A673 (cell line): ENCODE data around the gene FXYD3.

Experiments used
- EZH2 ChIP-seq: fragments of 200-600 bp; sonication (generic); IDR thresholded peaks from 2 replicates; pipeline ENCODE4 v1.6.1; 2017; ENCODE audit warnings: borderline replicate concordance, low read depth, mild to moderate bottlenecking, mixed read lengths, antibody characterized with exemption, low read length; ENCODE audit not compliant: poor library complexity, severe bottlenecking
- TF ChIP-seq, protein P1 (sequence below): fragments of 300-800, 200-600 bp; sonication (generic); conservative IDR thresholded peaks from 2 replicates; pipeline ENCODE4 v1.5.1; 2017; ENCODE audit warnings: low read depth, mild to moderate bottlenecking, antibody characterized with exemption, low read length, moderate library complexity, mixed read lengths

GRCh38 chr19:35128398-35129057 is 12.9 kb downstream of the FXYD3 start:
- TF ChIP-seq, protein P1, sequence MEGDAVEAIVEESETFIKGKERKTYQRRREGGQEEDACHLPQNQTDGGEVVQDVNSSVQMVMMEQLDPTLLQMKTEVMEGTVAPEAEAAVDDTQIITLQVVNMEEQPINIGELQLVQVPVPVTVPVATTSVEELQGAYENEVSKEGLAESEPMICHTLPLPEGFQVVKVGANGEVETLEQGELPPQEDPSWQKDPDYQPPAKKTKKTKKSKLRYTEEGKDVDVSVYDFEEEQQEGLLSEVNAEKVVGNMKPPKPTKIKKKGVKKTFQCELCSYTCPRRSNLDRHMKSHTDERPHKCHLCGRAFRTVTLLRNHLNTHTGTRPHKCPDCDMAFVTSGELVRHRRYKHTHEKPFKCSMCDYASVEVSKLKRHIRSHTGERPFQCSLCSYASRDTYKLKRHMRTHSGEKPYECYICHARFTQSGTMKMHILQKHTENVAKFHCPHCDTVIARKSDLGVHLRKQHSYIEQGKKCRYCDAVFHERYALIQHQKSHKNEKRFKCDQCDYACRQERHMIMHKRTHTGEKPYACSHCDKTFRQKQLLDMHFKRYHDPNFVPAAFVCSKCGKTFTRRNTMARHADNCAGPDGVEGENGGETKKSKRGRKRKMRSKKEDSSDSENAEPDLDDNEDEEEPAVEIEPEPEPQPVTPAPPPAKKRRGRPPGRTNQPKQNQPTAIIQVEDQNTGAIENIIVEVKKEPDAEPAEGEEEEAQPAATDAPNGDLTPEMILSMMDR: no peak
- TF ChIP-seq EZH2: no peak
